Measurements from ENCODE around the gene TMEM97.

DNA sequence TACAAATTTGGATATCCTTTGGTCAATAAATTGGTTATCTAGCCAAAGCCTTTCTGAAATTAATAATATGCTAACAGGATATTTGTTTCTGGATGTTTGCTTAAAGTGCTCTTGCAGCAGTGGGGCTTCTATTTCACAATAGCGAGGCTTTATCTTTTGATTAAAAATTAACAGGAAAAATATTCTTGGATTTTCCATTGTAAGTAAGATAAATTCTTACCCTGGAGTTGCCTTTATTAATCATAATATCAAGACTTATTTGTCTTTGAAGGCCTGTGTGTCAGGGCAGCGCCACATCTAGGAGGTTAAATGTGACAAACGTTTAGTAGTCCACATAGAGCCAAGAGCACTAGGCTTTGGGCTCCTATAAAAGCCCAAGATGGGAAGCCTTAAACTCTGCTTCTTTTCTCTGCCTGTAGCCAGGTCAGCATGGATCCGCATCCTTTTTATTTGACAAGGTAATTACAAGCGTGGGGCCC, 5.3 kb downstream of the TMEM97 start:
- TF ChIP-seq, protein P1, sequence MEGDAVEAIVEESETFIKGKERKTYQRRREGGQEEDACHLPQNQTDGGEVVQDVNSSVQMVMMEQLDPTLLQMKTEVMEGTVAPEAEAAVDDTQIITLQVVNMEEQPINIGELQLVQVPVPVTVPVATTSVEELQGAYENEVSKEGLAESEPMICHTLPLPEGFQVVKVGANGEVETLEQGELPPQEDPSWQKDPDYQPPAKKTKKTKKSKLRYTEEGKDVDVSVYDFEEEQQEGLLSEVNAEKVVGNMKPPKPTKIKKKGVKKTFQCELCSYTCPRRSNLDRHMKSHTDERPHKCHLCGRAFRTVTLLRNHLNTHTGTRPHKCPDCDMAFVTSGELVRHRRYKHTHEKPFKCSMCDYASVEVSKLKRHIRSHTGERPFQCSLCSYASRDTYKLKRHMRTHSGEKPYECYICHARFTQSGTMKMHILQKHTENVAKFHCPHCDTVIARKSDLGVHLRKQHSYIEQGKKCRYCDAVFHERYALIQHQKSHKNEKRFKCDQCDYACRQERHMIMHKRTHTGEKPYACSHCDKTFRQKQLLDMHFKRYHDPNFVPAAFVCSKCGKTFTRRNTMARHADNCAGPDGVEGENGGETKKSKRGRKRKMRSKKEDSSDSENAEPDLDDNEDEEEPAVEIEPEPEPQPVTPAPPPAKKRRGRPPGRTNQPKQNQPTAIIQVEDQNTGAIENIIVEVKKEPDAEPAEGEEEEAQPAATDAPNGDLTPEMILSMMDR (IDR thresholded peaks at IDR 0.05; ENCODE audit: low read length): no peak
- no peak for TF ChIP-seq EZH2 (IDR thresholded peaks at IDR 0.05; ENCODE audit: borderline replicate concordance, low read length)

Measured in OCI-LY1 (cell line).